B cell (primary cell): ENCODE measurements around the gene ERCC4. TPM values are rescaled to one million over a fixed set of nuclear protein-coding genes. Genes with fewer than 3 reads are reported as not detected.

ENCODE experiments used
- ATAC-seq: fragments of 200-7000 bp; cut with Tn5 transposase; one replicate; pipeline ENCODE4 v1.10.0; 2021; ENCODE audit warnings: low read depth, mild to moderate bottlenecking, moderate number of reproducible peaks, moderate library complexity
- CTCF ChIA-PET: fragments of 350-600 bp; sonication (Branson Sonifier 250); formaldehyde crosslinking; loops from one replicate; lab custom pipeline; 2021; ENCODE audit warnings: antibody characterized with exemption, inconsistent platforms; lab: Charles Lee
- POLR2A ChIA-PET: fragments of 350-600 bp; sonication (Branson Sonifier 250); formaldehyde crosslinking; loops from one replicate; lab custom pipeline; 2021; ENCODE audit warnings: antibody characterized with exemption; lab: Charles Lee
- DNase-seq: peaks from one replicate; pipeline ENCODE4 v3.0.0; 2013
- H2AFZ ChIP-seq: 2 replicates; pipeline ENCODE4 v1.6.1; 2012; ENCODE audit warnings: mild to moderate bottlenecking, low read depth, low read length; ENCODE audit not compliant: insufficient read depth, poor library complexity, severe bottlenecking
- H3K27ac ChIP-seq, 2 donors: 1 replicate in 1 of 2; 2 replicates in 1 of 2; pipeline ENCODE4 v1.5.1; 2012 to 2013; ENCODE audit warnings: low read length in 2 of 2, mild to moderate bottlenecking in 2 of 2, moderate library complexity in 1 of 2
- H3K27me3 ChIP-seq, 4 experiments: fragments of 200-600 bp in 1 of 4; sonication (generic) in 1 of 4; replicated peaks in 1 of 4; 1 replicate in 2 of 4; 2 replicates in 2 of 4; pipeline versions ENCODE4 v1.6.1 to v1.7.0; 2013 to 2016; ENCODE audit warnings: low read length in 3 of 4, mild to moderate bottlenecking in 2 of 4, mixed read lengths in 1 of 4, moderate library complexity in 1 of 4; ENCODE audit not compliant: insufficient read depth in 4 of 4, control insufficient read depth in 3 of 4; ENCODE audit errors: control extremely low read depth in 1 of 4
- H3K36me3 ChIP-seq, 2 experiments: replicated peaks in 1 of 2; 1 replicate in 1 of 2; 2 replicates in 1 of 2; pipeline versions ENCODE4 v1.6.1 to v1.7.1; 2013; ENCODE audit warnings: low read length in 1 of 2; ENCODE audit not compliant: insufficient read depth in 2 of 2, control insufficient read depth in 1 of 2; ENCODE audit errors: control extremely low read depth in 1 of 2, extremely low read depth in 1 of 2
- H3K4me1 ChIP-seq, 2 donors: fragments of 200-600 bp in 1 of 2; sonication (generic) in 1 of 2; 1 replicate in 1 of 2; 2 replicates in 1 of 2; pipeline versions ENCODE4 v1.5.1 to v1.6.1; 2013 to 2017; ENCODE audit warnings: low read length in 2 of 2; ENCODE audit not compliant: control insufficient read depth in 2 of 2, insufficient read depth in 2 of 2
- H3K4me2 ChIP-seq: replicated peaks from 2 replicates; pipeline ENCODE3; 2012; ENCODE audit warnings: mild to moderate bottlenecking, low read depth, low read length; ENCODE audit not compliant: poor library complexity, severe bottlenecking
- H3K4me3 ChIP-seq, 5 experiments: fragments of 200-600 bp in 1 of 5; sonication (generic) in 1 of 5; 1 replicate in 3 of 5; 2 replicates in 2 of 5; pipeline versions ENCODE4 v1.5.1 to v1.7.0; 2011 to 2016; ENCODE audit warnings: low read length in 4 of 5, mild to moderate bottlenecking in 4 of 5, low read depth in 2 of 5, control low read depth in 1 of 5, moderate library complexity in 1 of 5; ENCODE audit not compliant: insufficient read depth in 1 of 5; ENCODE audit errors: control extremely low read depth in 1 of 5, extremely low read depth in 1 of 5
- H3K79me2 ChIP-seq: fragments of 200-600 bp; sonication (generic); one replicate; pipeline ENCODE4 v1.6.0; 2016; ENCODE audit warnings: low read length; ENCODE audit not compliant: control insufficient read depth, insufficient read depth
- H3K9ac ChIP-seq: fragments of 200-600 bp; sonication (generic); 2 replicates; pipeline ENCODE4 v1.6.1; 2017; ENCODE audit warnings: mild to moderate bottlenecking, low read length, moderate library complexity
- H3K9me3 ChIP-seq, 3 donors: one replicate each; pipeline versions ENCODE4 v1.6.1 to v1.7.1; 2013; ENCODE audit warnings: low read length in 2 of 3; ENCODE audit not compliant: control insufficient read depth in 2 of 3, insufficient read depth in 1 of 3; ENCODE audit errors: control extremely low read depth in 1 of 3
- H4K20me1 ChIP-seq: 2 replicates; pipeline ENCODE4 v1.6.0; 2012; ENCODE audit warnings: mild to moderate bottlenecking, low read length; ENCODE audit not compliant: insufficient read depth, control insufficient read depth, poor library complexity, severe bottlenecking
- H3K27ac Mint-ChIP-seq: one replicate; pipeline ENCODE4 v1.8.0; 2021; ENCODE audit warnings: mixed read lengths
- H3K27me3 Mint-ChIP-seq: one replicate; pipeline ENCODE4 v1.8.0; 2021; ENCODE audit warnings: mixed read lengths
- H3K4me1 Mint-ChIP-seq: one replicate; pipeline ENCODE4 v1.8.0; 2021; ENCODE audit warnings: mixed read lengths
- H3K4me3 Mint-ChIP-seq: one replicate; pipeline ENCODE4 v1.8.0; 2021; ENCODE audit warnings: mixed read lengths
- H3K9me3 Mint-ChIP-seq: one replicate; pipeline ENCODE4 v1.8.0; 2022; ENCODE audit warnings: mixed read lengths; ENCODE audit not compliant: insufficient read depth
- EZH2 ChIP-seq: IDR thresholded peaks from 2 replicates; pipeline ENCODE4 v1.6.1; 2012; ENCODE audit warnings: borderline replicate concordance, low read depth, mild to moderate bottlenecking, moderate library complexity, low read length; ENCODE audit not compliant: insufficient read depth, poor library complexity, severe bottlenecking
- WGBS: methylation state at CpG from one replicate; pipeline ENCODE4 v1.1.5; 2013; ENCODE audit warnings: missing lambda C conversion rate; ENCODE audit not compliant: insufficient coverage; 5-methylcytosine and 5-hydroxymethylcytosine counted together
- intact Hi-C: fragments of 100-400 bp; cut with micrococcal nuclease; formaldehyde crosslinking; loops from one replicate; pipeline ENCODE4 v1.10.0; 2022
- polyA plus RNA-seq: library from polyadenylated mRNA; depleted of rRNA; stranded (reverse); fragments of >200 nt; gene quantifications from 2 replicates; pipeline ENCODE4 v1.2.3, GENCODE V29; 2012
- total RNA-seq, 2 donors: library from RNA; stranded (reverse); fragments of 120-200 nt in 1 of 2; gene quantifications; 1 replicate in 1 of 2; 2 replicates in 1 of 2; pipeline versions ENCODE4 v1.2.3 to v1.2.4, GENCODE V29; 2013 to 2022
- TF ChIP-seq, protein P1 (sequence below): fragments of 200-600 bp; IDR thresholded peaks from one replicate; pipeline ENCODE4 v1.8.0; 2022; ENCODE audit warnings: antibody characterized with exemption, mild to moderate bottlenecking

Gene ERCC4
- total and polyA plus RNA-seq, 2 donors (not counting 1 experiment from before 2014, with no cell fraction given) = 1.0 to 11.9 TPM

- ChIA-PET CTCF (no interaction called here), POLR2A (no interaction called here)
- Mint-ChIP-seq H3K4me3 (no peak overlapping the region), H3K9me3 (peaks cover 2% of the 10 kb centered on the region), H3K4me1 (no peaks in the 10 kb centered on the region), H3K27ac (no peak overlapping the region), H3K27me3 (peaks cover 31% of the 10 kb centered on the region)
- intact Hi-C loops = no loop called here
- ATAC-seq (no peak), DNase-seq (no peak)
- H3K27me3 ChIP-seq = no peaks in the 10 kb centered on the region
- no peaks in the 10 kb centered on the region for H3K79me2 ChIP-seq
- no peak overlapping the region for H3K4me2 ChIP-seq
- WGBS = 92% methylated on average over 9 of the region's 11 CpGs
- no peaks in the 10 kb centered on the region for H3K4me1 ChIP-seq
- TF ChIP-seq, protein P1, sequence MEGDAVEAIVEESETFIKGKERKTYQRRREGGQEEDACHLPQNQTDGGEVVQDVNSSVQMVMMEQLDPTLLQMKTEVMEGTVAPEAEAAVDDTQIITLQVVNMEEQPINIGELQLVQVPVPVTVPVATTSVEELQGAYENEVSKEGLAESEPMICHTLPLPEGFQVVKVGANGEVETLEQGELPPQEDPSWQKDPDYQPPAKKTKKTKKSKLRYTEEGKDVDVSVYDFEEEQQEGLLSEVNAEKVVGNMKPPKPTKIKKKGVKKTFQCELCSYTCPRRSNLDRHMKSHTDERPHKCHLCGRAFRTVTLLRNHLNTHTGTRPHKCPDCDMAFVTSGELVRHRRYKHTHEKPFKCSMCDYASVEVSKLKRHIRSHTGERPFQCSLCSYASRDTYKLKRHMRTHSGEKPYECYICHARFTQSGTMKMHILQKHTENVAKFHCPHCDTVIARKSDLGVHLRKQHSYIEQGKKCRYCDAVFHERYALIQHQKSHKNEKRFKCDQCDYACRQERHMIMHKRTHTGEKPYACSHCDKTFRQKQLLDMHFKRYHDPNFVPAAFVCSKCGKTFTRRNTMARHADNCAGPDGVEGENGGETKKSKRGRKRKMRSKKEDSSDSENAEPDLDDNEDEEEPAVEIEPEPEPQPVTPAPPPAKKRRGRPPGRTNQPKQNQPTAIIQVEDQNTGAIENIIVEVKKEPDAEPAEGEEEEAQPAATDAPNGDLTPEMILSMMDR = no peak
- TF ChIP-seq EZH2 = no peak
- no peaks in the 10 kb centered on the region for H3K9me3 ChIP-seq
- no peak overlapping the region for H3K9ac ChIP-seq
- H3K36me3 ChIP-seq = no peaks in the 10 kb centered on the region
- H2AFZ ChIP-seq = no peak overlapping the region
- no peak overlapping the region for H3K4me3 ChIP-seq
- H4K20me1 ChIP-seq = no peaks in the 10 kb centered on the region
- no peak overlapping the region for H3K27ac ChIP-seq
Measured at GRCh38 chr16:13883276-13883675, 36.7 kb upstream of the ERCC4 start.

DNA sequence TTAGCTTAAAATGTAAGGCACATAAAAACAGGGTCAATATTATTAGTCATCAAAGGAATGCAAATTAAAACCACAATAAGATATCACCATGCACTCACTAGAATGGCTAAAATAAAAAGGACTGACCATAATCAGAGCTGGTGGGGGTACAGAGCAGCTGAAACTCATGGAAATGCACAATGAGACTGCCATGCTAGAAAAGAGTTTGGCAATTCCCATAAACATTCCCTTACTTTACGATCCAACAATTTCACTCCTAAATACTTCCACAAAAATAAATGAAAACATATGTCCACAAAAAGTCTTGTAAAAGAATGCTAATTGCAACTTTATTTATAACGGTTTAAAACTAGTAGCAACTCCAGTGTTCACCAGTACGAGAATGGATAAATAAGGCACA lies 36.1 kb upstream of the ERCC4 start:
- ChIA-PET POLR2A (no interaction called here), CTCF (interaction anchor here (0.7 kb wide), 1 partner anchor 140 kb away, joined by 3 read pairs; no protein-coding TSS in a partner anchor)
- Histone ChIP-seq H3K79me2 (no peaks in the 10 kb centered on the region), H3K9me3 (no peaks in the 10 kb centered on the region), H4K20me1 (no peaks in the 10 kb centered on the region), H2AFZ (no peak overlapping the region), H3K4me2 (no peak overlapping the region), H3K4me1 (no peaks in the 10 kb centered on the region), H3K27ac (no peak overlapping the region), H3K27me3 (no peaks in the 10 kb centered on the region), H3K4me3 (no peak overlapping the region), H3K36me3 (no peaks in the 10 kb centered on the region), H3K9ac (no peak overlapping the region)
- no peak for ATAC-seq
- intact Hi-C loops = no loop called here
- H3K27me3 Mint-ChIP-seq = peaks cover 34% of the 10 kb centered on the region
- H3K9me3 Mint-ChIP-seq = peaks cover 2% of the 10 kb centered on the region
- TF ChIP-seq, protein P1 = no peak
- TF ChIP-seq EZH2 = no peak
- no CpG with 5 or more reads among the region's 3 CpGs for WGBS
- no peak overlapping the region for H3K27ac Mint-ChIP-seq
- no peak overlapping the region for H3K4me3 Mint-ChIP-seq
- no peaks in the 10 kb centered on the region for H3K4me1 Mint-ChIP-seq
- DNase-seq = no peak
